CD14-positive monocyte (primary cell): Measurements from ENCODE around the gene STPG3. TPM values are rescaled to one million over a fixed set of nuclear protein-coding genes. Genes with fewer than 3 reads are reported as not detected.
A peak's percentile ranks its signal among the peaks of the same experiment; 100 is the strongest.

ENCODE experiments used
- DNase-seq, 3 donors: peaks; one replicate each; pipeline ENCODE4 v3.0.0-alpha.2; 2011 to 2022
- H2AFZ ChIP-seq: 2 replicates; pipeline ENCODE4 v1.6.0; 2012; ENCODE audit warnings: mild to moderate bottlenecking, low read depth, low read length, inconsistent platforms; ENCODE audit not compliant: insufficient read depth, poor library complexity, severe bottlenecking
- H3K27ac ChIP-seq, 2 donors: 1 replicate in 1 of 2; 2 replicates in 1 of 2; pipeline ENCODE4 v1.5.1; 2012 to 2013; ENCODE audit warnings: low read length in 2 of 2, control low read depth in 1 of 2, inconsistent platforms in 1 of 2, low read depth in 1 of 2, mild to moderate bottlenecking in 1 of 2
- H3K27me3 ChIP-seq, 2 donors: one replicate each; pipeline versions ENCODE4 v1.6.0 to v1.6.1; 2011 to 2013; ENCODE audit warnings: low read length in 2 of 2; ENCODE audit not compliant: control insufficient read depth in 2 of 2, insufficient read depth in 2 of 2
- H3K36me3 ChIP-seq, 2 donors: replicated peaks in 1 of 2; 1 replicate in 1 of 2; 2 replicates in 1 of 2; pipeline versions ENCODE4 v1.5.1 to v1.6.1; 2012 to 2013; ENCODE audit warnings: low read length in 2 of 2, control low read depth in 1 of 2, inconsistent platforms in 1 of 2, mild to moderate bottlenecking in 1 of 2; ENCODE audit not compliant: insufficient read depth in 2 of 2, control insufficient read depth in 1 of 2
- H3K4me1 ChIP-seq, 2 donors: 1 replicate in 1 of 2; 2 replicates in 1 of 2; pipeline versions ENCODE4 v1.5.1 to v1.6.1; 2012 to 2013; ENCODE audit warnings: low read length in 2 of 2, control low read depth in 1 of 2, inconsistent platforms in 1 of 2, mild to moderate bottlenecking in 1 of 2, moderate library complexity in 1 of 2; ENCODE audit not compliant: insufficient read depth in 2 of 2, control insufficient read depth in 1 of 2
- H3K4me2 ChIP-seq: replicated peaks from 2 replicates; pipeline ENCODE3; 2012; ENCODE audit warnings: low read length, moderate library complexity, mild to moderate bottlenecking; ENCODE audit not compliant: poor library complexity, severe bottlenecking; ENCODE audit errors: extremely low read depth
- H3K4me3 ChIP-seq, 3 experiments: fragments of 200-600 bp in 1 of 3; sonication (generic) in 1 of 3; replicated peaks in 1 of 3; 1 replicate in 2 of 3; 2 replicates in 1 of 3; pipeline ENCODE4 v1.5.1; 2011 to 2013; ENCODE audit warnings: low read length in 3 of 3, mild to moderate bottlenecking in 3 of 3, control low read depth in 2 of 3, low read depth in 2 of 3, inconsistent platforms in 1 of 3, moderate library complexity in 1 of 3
- H3K79me2 ChIP-seq: 2 replicates; pipeline ENCODE4 v1.6.0; 2012; ENCODE audit warnings: mild to moderate bottlenecking, control low read depth, inconsistent platforms, low read length, moderate library complexity; ENCODE audit not compliant: insufficient read depth
- H3K9ac ChIP-seq: 2 replicates; pipeline ENCODE4 v1.6.0; 2017; ENCODE audit warnings: low read length, mild to moderate bottlenecking; ENCODE audit not compliant: insufficient read depth, poor library complexity, severe bottlenecking
- H3K9me3 ChIP-seq, 2 donors: replicated peaks in 1 of 2; 1 replicate in 1 of 2; 2 replicates in 1 of 2; pipeline versions ENCODE4 v1.5.1 to v1.6.1; 2012 to 2013; ENCODE audit warnings: low read length in 2 of 2, control low read depth in 1 of 2; ENCODE audit not compliant: control insufficient read depth in 1 of 2, insufficient read depth in 1 of 2
- H4K20me1 ChIP-seq: 2 replicates; pipeline ENCODE4 v1.6.0; 2012; ENCODE audit warnings: mild to moderate bottlenecking, low read length, control low read depth, moderate library complexity; ENCODE audit not compliant: insufficient read depth
- H3K27ac Mint-ChIP-seq, 7 donors: one replicate each; pipeline ENCODE4 v1.8.0; 2020; ENCODE audit warnings: mild to moderate bottlenecking in 7 of 7, mixed read lengths in 7 of 7, moderate library complexity in 6 of 7, inconsistent platforms in 2 of 7
- H3K27me3 Mint-ChIP-seq, 3 donors: one replicate each; pipeline ENCODE4 v1.8.0; 2021 to 2022; ENCODE audit warnings: low read depth in 3 of 3, mild to moderate bottlenecking in 3 of 3, mixed read lengths in 3 of 3, moderate library complexity in 3 of 3, inconsistent platforms in 1 of 3
- H3K36me3 Mint-ChIP-seq, 2 donors: one replicate each; pipeline ENCODE4 v1.8.0; 2020; ENCODE audit warnings: mixed read lengths in 2 of 2, inconsistent platforms in 1 of 2, mild to moderate bottlenecking in 1 of 2
- H3K4me1 Mint-ChIP-seq: one replicate; pipeline ENCODE4 v1.8.0; 2020; ENCODE audit warnings: mild to moderate bottlenecking, mixed read lengths
- H3K4me3 Mint-ChIP-seq, 2 donors: one replicate each; pipeline ENCODE4 v1.8.0; 2020; ENCODE audit warnings: mild to moderate bottlenecking in 2 of 2, mixed read lengths in 2 of 2, moderate library complexity in 1 of 2
- H3K9me3 Mint-ChIP-seq, 7 donors: one replicate each; pipeline ENCODE4 v1.8.0; 2020 to 2022; ENCODE audit warnings: mixed read lengths in 7 of 7, mild to moderate bottlenecking in 6 of 7, moderate library complexity in 6 of 7, inconsistent platforms in 2 of 7
- CTCF ChIP-seq: fragments of 200-600 bp; IDR thresholded peaks from one replicate; pipeline ENCODE4 v1.8.0; 2022; ENCODE audit warnings: antibody characterized with exemption, mild to moderate bottlenecking
- WGBS: methylation state at CpG from one replicate; pipeline ENCODE4 v1.1.5; 2013; ENCODE audit warnings: missing lambda C conversion rate; ENCODE audit not compliant: insufficient coverage; 5-methylcytosine and 5-hydroxymethylcytosine counted together
- intact Hi-C, 2 donors: fragments of 100-400 bp; cut with micrococcal nuclease; formaldehyde crosslinking; loops; one replicate each; pipeline versions ENCODE4 v1.15.0 to v1.15.1; 2023
- polyA plus RNA-seq, 3 donors: library from polyadenylated mRNA; depleted of rRNA in 1 of 3; unstranded in 2 of 3; stranded (reverse) in 1 of 3; fragments of 300-500 nt in 2 of 3; fragments of >200 nt in 1 of 3; fragmentation: Illumina TruSeq in 2 of 3; gene quantifications; 1 replicate in 2 of 3; 2 replicates in 1 of 3; pipeline ENCODE4 v1.2.3, GENCODE V29; 2012 to 2021

STPG3 gene
- polyA plus RNA-seq, 3 donors = not detected

- peaks cover 66 to 88% (median 72%) of the 10 kb centered on the region in 3 donors for H3K27me3 Mint-ChIP-seq
- no peak overlapping the region for H3K27ac Mint-ChIP-seq
- peaks cover 0 to 9% of the 10 kb centered on the region in 2 donors for H3K9me3 ChIP-seq
- peak overlapping the region; percentile 32 for H3K9ac ChIP-seq
- peaks cover 0 to 16% (median 9%) of the 10 kb centered on the region in 7 donors for H3K9me3 Mint-ChIP-seq
- no peaks in the 10 kb centered on the region for H3K36me3 ChIP-seq
- intact Hi-C loops = no loop called here
- H3K79me2 ChIP-seq = no peaks in the 10 kb centered on the region
- H3K4me1 Mint-ChIP-seq = peaks cover 21% of the 10 kb centered on the region
- TF ChIP-seq CTCF = no peak
- peak overlapping the region; percentile 74 for H3K4me2 ChIP-seq
- H3K4me1 ChIP-seq = peaks cover 16 to 30% of the 10 kb centered on the region in 2 donors
- no peak overlapping the region for H3K27ac ChIP-seq
- H4K20me1 ChIP-seq = no peaks in the 10 kb centered on the region
- H2AFZ ChIP-seq = peak overlapping the region; percentile 21
- DNase-seq = no peak
- peak overlapping the region; percentile 74 to 91 for H3K4me3 Mint-ChIP-seq
- WGBS = 6% methylated on average over 18 of the region's 25 CpGs
- peaks cover 3 to 9% of the 10 kb centered on the region in 2 donors for H3K36me3 Mint-ChIP-seq
- H3K27me3 ChIP-seq = peaks cover 36 to 82% of the 10 kb centered on the region in 2 donors
- H3K4me3 ChIP-seq = peak overlapping the region in 1 of 3 experiments; percentile 69
Measured at GRCh38 chr9:137300567-137301080, 49.5 kb downstream of the STPG3 start.

GRCh38 chr9:137301081-137301947 is 50.2 kb downstream of the STPG3 start:
- peaks cover 0 to 9% of the 10 kb centered on the region in 2 donors for H3K9me3 ChIP-seq
- peaks cover 39 to 85% of the 10 kb centered on the region in 2 donors for H3K27me3 ChIP-seq
- Mint-ChIP-seq H3K9me3 (peaks cover 0 to 16% (median 9%) of the 10 kb centered on the region in 7 donors), H3K27ac (peak overlapping the region in 1 of 7 donors; percentile 60), H3K4me3 (peak overlapping the region; percentile 74 to 91), H3K36me3 (peaks cover 3 to 9% of the 10 kb centered on the region in 2 donors), H3K27me3 (peaks cover 67 to 89% (median 73%) of the 10 kb centered on the region in 3 donors), H3K4me1 (peaks cover 21% of the 10 kb centered on the region)
- H2AFZ ChIP-seq = peak overlapping the region; percentile 70
- H3K27ac ChIP-seq = no peak overlapping the region
- peak overlapping the region; percentile 74 for H3K4me2 ChIP-seq
- peaks cover 23 to 37% of the 10 kb centered on the region in 2 donors for H3K4me1 ChIP-seq
- peak overlapping the region; percentile 32 for H3K9ac ChIP-seq
- peak overlapping the region; percentile 7 to 69 (median 23) for H3K4me3 ChIP-seq
- peak in 1 of 3 donors; percentile 29 for DNase-seq
- TF ChIP-seq CTCF = peak; percentile 22
- H3K79me2 ChIP-seq = no peaks in the 10 kb centered on the region
- under 1% methylated on average over 115 of the region's 115 CpGs for WGBS
- no peaks in the 10 kb centered on the region for H4K20me1 ChIP-seq
- H3K36me3 ChIP-seq = no peaks in the 10 kb centered on the region
- intact Hi-C loops = no loop called here
